ENCODE data around the gene ILDR2.

Gene ILDR2

DNA sequence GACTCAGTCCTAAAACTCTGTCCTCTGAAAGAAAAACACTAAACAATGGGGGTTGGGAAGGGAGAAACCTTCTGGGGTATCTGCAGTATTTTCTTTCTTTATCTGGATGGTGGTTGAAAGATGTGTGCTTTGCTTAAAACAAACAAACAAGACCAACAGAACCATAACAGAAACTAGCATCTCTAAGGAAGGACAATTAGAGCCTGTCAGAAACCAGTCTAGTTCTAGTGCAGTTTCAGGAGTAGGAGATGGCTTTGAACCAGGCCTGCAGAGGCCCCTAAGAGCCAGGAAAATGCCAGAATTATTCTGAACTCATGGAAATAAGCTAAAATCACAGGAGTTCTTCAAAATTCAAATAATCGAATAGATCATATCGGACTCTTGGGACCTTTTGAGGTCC is 18.5 kb downstream of the ILDR2 start:
- Histone ChIP-seq H3K36me3 (no peaks in the 10 kb centered on the region), H3K4me3 (ENCODE audit: low read depth, low read length) (no peak overlapping the region), H3K4me1 (no peaks in the 10 kb centered on the region), H3K9me3 (no peaks in the 10 kb centered on the region), H3K27me3 (peaks cover 8% of the 10 kb centered on the region)
- TF ChIP-seq, protein P1, sequence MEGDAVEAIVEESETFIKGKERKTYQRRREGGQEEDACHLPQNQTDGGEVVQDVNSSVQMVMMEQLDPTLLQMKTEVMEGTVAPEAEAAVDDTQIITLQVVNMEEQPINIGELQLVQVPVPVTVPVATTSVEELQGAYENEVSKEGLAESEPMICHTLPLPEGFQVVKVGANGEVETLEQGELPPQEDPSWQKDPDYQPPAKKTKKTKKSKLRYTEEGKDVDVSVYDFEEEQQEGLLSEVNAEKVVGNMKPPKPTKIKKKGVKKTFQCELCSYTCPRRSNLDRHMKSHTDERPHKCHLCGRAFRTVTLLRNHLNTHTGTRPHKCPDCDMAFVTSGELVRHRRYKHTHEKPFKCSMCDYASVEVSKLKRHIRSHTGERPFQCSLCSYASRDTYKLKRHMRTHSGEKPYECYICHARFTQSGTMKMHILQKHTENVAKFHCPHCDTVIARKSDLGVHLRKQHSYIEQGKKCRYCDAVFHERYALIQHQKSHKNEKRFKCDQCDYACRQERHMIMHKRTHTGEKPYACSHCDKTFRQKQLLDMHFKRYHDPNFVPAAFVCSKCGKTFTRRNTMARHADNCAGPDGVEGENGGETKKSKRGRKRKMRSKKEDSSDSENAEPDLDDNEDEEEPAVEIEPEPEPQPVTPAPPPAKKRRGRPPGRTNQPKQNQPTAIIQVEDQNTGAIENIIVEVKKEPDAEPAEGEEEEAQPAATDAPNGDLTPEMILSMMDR (IDR thresholded peaks at IDR 0.05; ENCODE audit: low read depth, low read length) = no peak
- no peak for DNase-seq

DNA sequence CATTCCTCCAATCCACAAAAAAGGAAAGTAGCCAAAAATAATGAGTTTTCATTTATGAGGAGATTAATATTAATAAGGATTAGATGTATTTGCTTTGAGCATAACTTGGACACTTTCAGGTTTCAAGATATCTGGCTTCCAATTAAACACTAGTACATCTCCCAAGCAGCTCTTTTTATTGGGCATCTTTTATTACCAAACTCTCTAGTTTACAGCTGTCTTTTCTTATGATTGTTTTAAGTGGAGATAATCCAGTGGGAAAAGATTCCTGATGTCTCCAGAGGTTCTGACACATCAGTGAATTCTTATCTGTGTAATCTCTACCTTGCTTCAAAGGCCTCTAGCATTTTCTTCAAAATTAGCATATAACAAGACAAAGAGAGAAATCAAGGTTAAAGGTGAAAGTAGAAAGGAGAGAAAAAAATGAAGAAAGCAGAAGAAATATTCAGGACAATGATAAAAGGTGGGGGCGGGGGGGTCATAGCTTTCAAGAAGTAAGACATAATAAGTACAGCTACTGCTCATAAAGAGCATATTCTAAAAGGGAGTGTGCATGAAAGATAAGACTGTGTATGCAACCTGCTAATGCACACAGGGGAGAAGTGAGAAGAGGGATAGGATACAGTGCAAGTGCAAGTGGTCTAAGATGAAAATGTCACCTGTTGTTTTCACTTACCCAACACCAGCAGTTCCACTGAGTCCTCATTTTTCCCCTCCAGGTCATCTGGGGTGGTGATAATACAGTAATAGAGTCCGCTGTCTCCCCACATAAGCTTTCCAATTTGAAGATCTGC is 19.1 kb downstream of the ILDR2 start:
- Histone ChIP-seq H3K9me3 (no peaks in the 10 kb centered on the region), H3K36me3 (no peaks in the 10 kb centered on the region), H3K4me3 (ENCODE audit: low read depth, low read length) (no peak overlapping the region), H3K4me1 (no peaks in the 10 kb centered on the region), H3K27me3 (peaks cover 8% of the 10 kb centered on the region)
- TF ChIP-seq, protein P1 (IDR thresholded peaks at IDR 0.05; ENCODE audit: low read depth, low read length) = no peak
- DNase-seq = no peak

DNA sequence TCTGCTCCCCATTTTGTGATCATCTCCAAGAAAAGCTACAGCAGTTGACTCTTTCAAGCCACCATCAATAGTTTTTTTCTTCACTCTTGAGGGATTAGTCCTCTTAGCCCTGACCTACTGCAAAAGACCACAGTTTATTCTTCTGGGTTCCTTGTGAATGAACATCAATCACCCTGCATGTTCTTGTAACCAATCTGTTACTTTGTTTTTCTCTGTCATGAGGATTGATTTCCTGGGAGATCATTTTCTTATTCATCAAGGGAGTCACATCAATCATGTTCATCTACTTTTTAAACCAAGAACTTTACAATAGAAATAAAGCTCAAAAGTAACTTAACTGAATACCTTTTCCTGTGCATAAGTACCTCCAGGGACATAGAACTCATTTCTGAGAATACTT is 21.8 kb downstream of the ILDR2 start:
- Histone ChIP-seq H3K27me3 (peaks cover 27% of the 10 kb centered on the region), H3K4me1 (no peaks in the 10 kb centered on the region), H3K36me3 (no peaks in the 10 kb centered on the region), H3K9me3 (no peaks in the 10 kb centered on the region), H3K4me3 (ENCODE audit: low read depth, low read length) (no peak overlapping the region)
- no peak for DNase-seq
- TF ChIP-seq, protein P1 (IDR thresholded peaks at IDR 0.05; ENCODE audit: low read depth, low read length) = no peak

DNA sequence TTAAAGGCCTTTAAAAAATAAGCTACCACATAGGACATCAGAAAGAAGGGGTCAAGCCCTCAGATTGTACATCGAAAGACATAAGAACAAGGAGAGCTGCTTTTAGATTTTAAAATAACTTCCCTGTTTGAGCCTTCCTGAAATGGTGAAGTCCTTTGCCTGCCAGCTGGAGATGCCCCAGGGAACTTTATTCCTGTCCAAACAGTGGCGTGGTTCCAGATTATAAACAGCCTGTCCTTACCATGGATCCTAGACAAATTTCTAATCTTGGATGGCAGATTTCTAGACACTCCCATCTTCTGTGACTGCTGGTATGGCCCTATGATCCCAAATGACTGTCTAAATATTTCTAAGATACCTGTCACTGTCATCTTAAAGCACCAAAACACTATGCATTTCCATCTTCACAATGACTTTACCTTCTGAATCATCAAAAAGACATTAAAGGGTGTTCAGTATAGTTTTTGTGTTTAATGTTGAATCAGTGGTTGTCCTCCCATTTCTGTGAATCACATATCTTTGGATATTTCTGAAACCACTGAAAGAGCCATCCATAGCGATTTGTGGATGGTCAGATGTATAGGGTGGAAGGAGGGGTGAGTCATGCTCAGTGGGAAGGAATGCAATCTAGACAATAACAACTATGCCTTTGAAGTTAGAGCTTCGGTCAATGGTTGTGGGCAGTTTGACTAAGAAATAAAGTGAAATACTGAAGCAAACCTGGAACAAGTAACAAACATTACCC is 23.2 kb downstream of the ILDR2 start:
- Histone ChIP-seq H3K4me3 (ENCODE audit: low read depth, low read length) (no peak overlapping the region), H3K9me3 (no peaks in the 10 kb centered on the region), H3K4me1 (no peaks in the 10 kb centered on the region), H3K36me3 (no peaks in the 10 kb centered on the region), H3K27me3 (peaks cover 38% of the 10 kb centered on the region)
- TF ChIP-seq, protein P1 (IDR thresholded peaks at IDR 0.05; ENCODE audit: low read depth, low read length) = no peak
- no peak for DNase-seq

DNA sequence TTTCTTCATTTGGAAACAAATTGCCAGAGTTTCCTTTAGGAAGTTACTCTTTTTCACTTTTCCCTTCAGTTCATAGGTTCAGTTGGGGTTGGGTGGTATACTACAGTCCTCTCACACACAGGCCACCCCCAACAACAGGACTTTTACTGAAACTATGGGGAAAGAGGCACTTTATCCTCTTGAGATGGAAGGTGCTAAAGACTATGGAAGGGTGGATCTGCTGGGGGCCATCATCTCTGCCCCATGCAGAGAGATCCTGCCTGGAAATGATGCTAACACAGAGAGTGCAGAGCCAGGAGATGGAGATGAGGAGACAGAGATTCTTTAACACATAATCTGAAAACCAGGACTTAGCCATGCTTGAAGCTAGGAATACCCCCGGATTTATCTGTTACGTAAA is 24.3 kb downstream of the ILDR2 start:
- TF ChIP-seq, protein P1 (IDR thresholded peaks at IDR 0.05; ENCODE audit: low read depth, low read length) = no peak
- H3K4me3 ChIP-seq (ENCODE audit: low read depth, low read length) = no peak overlapping the region
- DNase-seq = no peak

DNA sequence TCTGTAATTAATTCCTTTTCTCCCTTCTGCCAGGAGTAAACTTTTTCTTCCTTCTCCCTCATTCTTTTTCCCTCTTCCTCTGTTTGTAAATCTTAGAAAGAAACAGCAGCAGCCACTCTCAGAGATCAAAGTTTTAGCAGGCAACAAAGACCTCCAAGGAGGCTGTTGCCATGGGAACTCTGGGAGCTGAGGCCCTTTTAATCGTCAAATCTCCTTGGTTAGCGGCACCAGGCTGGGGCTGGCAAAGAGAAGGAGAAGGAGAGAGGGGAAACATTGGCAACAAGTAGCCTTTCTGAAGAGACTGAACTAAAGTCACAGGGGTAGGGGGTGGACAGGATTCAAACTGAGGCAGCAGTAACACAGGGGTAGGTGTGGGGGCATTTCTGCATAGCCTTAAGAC is 25.2 kb downstream of the ILDR2 start:
- peaks cover 48% of the 10 kb centered on the region for H3K27me3 ChIP-seq
- no peak for DNase-seq
- H3K4me1 ChIP-seq = no peaks in the 10 kb centered on the region
- TF ChIP-seq, protein P1 (IDR thresholded peaks at IDR 0.05; ENCODE audit: low read depth, low read length) = no peak
- no peaks in the 10 kb centered on the region for H3K36me3 ChIP-seq
- no peak overlapping the region for H3K4me3 ChIP-seq (ENCODE audit: low read depth, low read length)
- no peaks in the 10 kb centered on the region for H3K9me3 ChIP-seq

More for the DNA sequence above, 24.3 kb downstream of the ILDR2 start:
- Histone ChIP-seq H3K27me3 (peaks cover 48% of the 10 kb centered on the region), H3K9me3 (no peaks in the 10 kb centered on the region), H3K4me1 (no peaks in the 10 kb centered on the region), H3K36me3 (no peaks in the 10 kb centered on the region)

Data from BE2C (cell line).